ENCODE measurements around the gene GRIP2.

The GRIP2 gene

GRCh38 chr3:14470461-14470860 lies 69.7 kb downstream of the GRIP2 start:
- no peak for DNase-seq (ENCODE audit: low spot score)

- no peak for DNase-seq (ENCODE audit: low spot score)
These were observed 71.5 kb downstream of the GRIP2 start for GRCh38 chr3:14468621-14468981.

GRCh38 chr3:14467814-14468620 lies 72.1 kb downstream of the GRIP2 start:
- peak; percentile 43 for DNase-seq (ENCODE audit: low spot score)

GRCh38 chr3:14466179-14466903 lies 73.8 kb downstream of the GRIP2 start:
- no peak for DNase-seq (ENCODE audit: low spot score)

GRCh38 chr3:14465425-14465824 lies 74.7 kb downstream of the GRIP2 start:
- DNase-seq (ENCODE audit: low spot score), result no peak

- DNase-seq (ENCODE audit: low spot score), result no peak
These were observed 75.6 kb downstream of the GRIP2 start for GRCh38 chr3:14464521-14464920.

GRCh38 chr3:14464141-14464465 lies 76.0 kb downstream of the GRIP2 start:
- DNase-seq (ENCODE audit: low spot score), result no peak

GRCh38 chr3:14463330-14464140 lies 76.6 kb downstream of the GRIP2 start:
- no peak for DNase-seq (ENCODE audit: low spot score)

- no peak for DNase-seq (ENCODE audit: low spot score)
These were observed 77.4 kb downstream of the GRIP2 start for GRCh38 chr3:14462738-14463137.

GRCh38 chr3:14461748-14462324 lies 78.3 kb downstream of the GRIP2 start:
- DNase-seq (ENCODE audit: low spot score), result peak; percentile 17

- DNase-seq (ENCODE audit: low spot score), result no peak
These were observed 79.0 kb downstream of the GRIP2 start for GRCh38 chr3:14461006-14461747.

GRCh38 chr3:14460342-14461005 lies 79.7 kb downstream of the GRIP2 start:
- DNase-seq (ENCODE audit: low spot score), result no peak

- no peak for DNase-seq (ENCODE audit: low spot score)
These were observed 80.4 kb downstream of the GRIP2 start for GRCh38 chr3:14459787-14460186.

GRCh38 chr3:14459384-14459783 lies 80.8 kb downstream of the GRIP2 start:
- no peak for DNase-seq (ENCODE audit: low spot score)

GRCh38 chr3:14458434-14459275 lies 81.5 kb downstream of the GRIP2 start:
- DNase-seq (ENCODE audit: low spot score), result no peak

GRCh38 chr3:14457999-14458398 lies 82.1 kb downstream of the GRIP2 start:
- DNase-seq (ENCODE audit: low spot score), result no peak

- no peak for DNase-seq (ENCODE audit: low spot score)
These were observed 82.7 kb downstream of the GRIP2 start for GRCh38 chr3:14457481-14457880.

GRCh38 chr3:14456794-14457193 lies 83.3 kb downstream of the GRIP2 start:
- no peak for DNase-seq (ENCODE audit: low spot score)

GRCh38 chr3:14455571-14456317 lies 84.4 kb downstream of the GRIP2 start:
- no peak for DNase-seq (ENCODE audit: low spot score)

Data from SK-N-DZ (cell line).